ENCODE measurements around the gene RAB15.

RAB15 gene

GRCh38 chr14:64971943-64972791 lies at the start of gene RAB15:
TSS of gene RAB15 (minus strand) at chr14:64972336. CDS start at chr14:64972076, 260 bp downstream.
- TF ChIP-seq CTCF (conservative IDR thresholded peaks at IDR 0.05; ENCODE audit: low read length): no peak
- peak within 1 kb of the TSS; percentile 71 for H3K4me3 ChIP-seq (ENCODE audit: low read length)
- peak; percentile 22 for DNase-seq (ENCODE audit: low read depth)

- no peak overlapping the region for H3K4me3 ChIP-seq (ENCODE audit: low read length)
- peak; percentile 84 for DNase-seq (ENCODE audit: low read depth)
- peak; percentile 78 for TF ChIP-seq CTCF (conservative IDR thresholded peaks at IDR 0.05; ENCODE audit: low read length)
Measured at GRCh38 chr14:65019944-65020566, 47.9 kb upstream of the RAB15 start.

GRCh38 chr14:65016471-65016870 lies 44.3 kb upstream of the RAB15 start:
- no peak for DNase-seq (ENCODE audit: low read depth)
- H3K4me3 ChIP-seq (ENCODE audit: low read length): no peak overlapping the region
- no peak for TF ChIP-seq CTCF (conservative IDR thresholded peaks at IDR 0.05; ENCODE audit: low read length)

GRCh38 chr14:65015391-65015790 lies 43.3 kb upstream of the RAB15 start:
- DNase-seq (ENCODE audit: low read depth): no peak
- no peak overlapping the region for H3K4me3 ChIP-seq (ENCODE audit: low read length)

GRCh38 chr14:65012353-65012752 lies 40.2 kb upstream of the RAB15 start:
- no peak for DNase-seq (ENCODE audit: low read depth)
- no peak overlapping the region for H3K4me3 ChIP-seq (ENCODE audit: low read length)
- no peak for TF ChIP-seq CTCF (conservative IDR thresholded peaks at IDR 0.05; ENCODE audit: low read length)

More at GRCh38 chr14:65015391-65015790, 43.3 kb upstream of the RAB15 start:
- TF ChIP-seq CTCF (conservative IDR thresholded peaks at IDR 0.05; ENCODE audit: low read length): no peak

GRCh38 chr14:65011538-65011937 lies 39.4 kb upstream of the RAB15 start:
- no peak for TF ChIP-seq CTCF (conservative IDR thresholded peaks at IDR 0.05; ENCODE audit: low read length)
- DNase-seq (ENCODE audit: low read depth): no peak

More at GRCh38 chr14:65011538-65011937, 39.4 kb upstream of the RAB15 start:
- H3K4me3 ChIP-seq (ENCODE audit: low read length): no peak overlapping the region
